Measurements from ENCODE around the gene IFNGR2.

- TF ChIP-seq CTCF (IDR thresholded peaks at IDR 0.05) (no peak), EZH2 (IDR thresholded peaks at IDR 0.05; ENCODE audit: borderline replicate concordance, insufficient read depth, low read depth, low read length, poor library complexity, severe bottlenecking) (no peak)
Observed at GRCh38 chr21:33452362-33452761, 49.1 kb downstream of the IFNGR2 start.

All from B cell (primary cell).